Measurements from ENCODE around the gene OST4.

GRCh38 chr2:27038012-27038411 is 33.4 kb downstream of the OST4 start:
- TF ChIP-seq CTCF (IDR thresholded peaks at IDR 0.05; ENCODE audit: insufficient read depth, low read depth, low read length) (no peak), EZH2 (IDR thresholded peaks at IDR 0.05; ENCODE audit: insufficient read depth, low read length) (no peak)

Measured in astrocyte (in vitro differentiated cells and primary cell).